ENCODE results near the gene PLCZ1. TPM values are rescaled to one million over a fixed set of nuclear protein-coding genes. Genes with fewer than 3 reads are reported as not detected.
A peak's percentile ranks its signal among the peaks of the same experiment; 100 is the strongest.

PLCZ1 gene
- total and polyA plus RNA-seq, 5 donors from 2014 or later = not detected

DNA sequence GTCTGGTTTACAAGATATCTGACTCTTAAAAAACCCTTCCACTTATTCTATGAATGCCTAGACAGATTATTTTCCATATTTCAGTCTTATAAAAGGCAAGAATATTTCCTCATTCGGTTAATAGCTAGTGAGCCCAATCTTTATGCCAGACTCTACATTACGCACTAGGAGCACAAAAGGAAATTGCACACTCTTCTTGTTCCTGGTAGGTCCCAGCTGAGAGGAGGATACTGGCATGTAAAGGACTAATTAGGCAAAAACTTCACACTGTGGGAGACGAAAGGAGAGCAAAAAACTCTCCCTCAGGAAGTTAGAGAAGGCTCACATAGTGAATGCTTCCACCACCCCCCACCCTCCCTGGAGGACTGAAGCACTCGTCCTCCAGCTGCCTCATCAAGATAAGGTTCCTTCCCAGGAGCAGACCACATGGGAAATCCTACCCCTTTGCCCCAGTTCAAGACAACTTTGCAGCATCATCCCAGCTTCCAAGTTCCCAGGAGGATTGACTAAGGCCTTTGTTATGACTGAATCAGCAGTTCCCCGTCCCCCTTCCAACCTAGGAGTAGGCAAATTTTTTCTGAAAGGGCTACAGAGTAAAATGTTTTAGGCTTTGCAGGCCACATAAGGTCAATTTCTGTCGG lies 14.6 kb upstream of the PLCZ1 start:
- Mint-ChIP-seq H3K27me3 (no peaks in the 10 kb centered on the region), H3K4me1 (no peaks in the 10 kb centered on the region), H3K36me3 (no peaks in the 10 kb centered on the region), H3K9me3 (peaks cover 0 to 7% (median 3%) of the 10 kb centered on the region in 7 donors), H3K4me3 (no peak overlapping the region), H3K27ac (no peak overlapping the region)
- Histone ChIP-seq H3K27ac (ENCODE audit: insufficient read depth, low read length, poor library complexity, severe bottlenecking) (no peak overlapping the region), H3K27me3 (ENCODE audit: control insufficient read depth, insufficient read depth, low read length) (no peaks in the 10 kb centered on the region), H3K4me3 (ENCODE audit: low read depth, low read length) (no peak overlapping the region), H3K4me1 (ENCODE audit: control insufficient read depth, insufficient read depth, low read length, poor library complexity, severe bottlenecking) (no peaks in the 10 kb centered on the region), H3K36me3 (ENCODE audit: control insufficient read depth, insufficient read depth, low read length) (no peaks in the 10 kb centered on the region), H3K9me3 (ENCODE audit: control insufficient read depth in 2 of 2, low read length in 2 of 2) (no peaks in the 10 kb centered on the region)
- DNase-seq (no peak), ATAC-seq (ENCODE audit: low read depth in 2 of 2) (no peak)

DNA sequence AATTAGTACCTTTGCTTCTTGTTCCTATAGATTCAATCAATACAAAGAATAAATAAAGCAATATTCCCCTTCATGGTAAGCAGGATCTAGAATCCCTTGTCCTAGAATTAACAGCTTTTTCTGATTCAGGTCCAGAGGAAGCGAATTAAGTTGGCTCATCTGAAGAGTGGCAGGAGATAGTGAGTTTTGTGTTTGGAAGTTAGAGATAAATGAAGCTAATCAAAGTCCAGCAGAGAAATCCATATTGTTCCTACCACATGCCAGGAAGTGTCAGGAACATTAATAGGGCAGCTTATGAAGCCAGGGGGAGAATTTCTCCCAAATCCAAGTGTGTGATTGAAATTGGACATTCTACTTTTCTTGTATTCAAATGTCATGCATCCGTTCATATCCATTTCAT lies 14.1 kb upstream of the PLCZ1 start:
- no peaks in the 10 kb centered on the region for H3K4me1 Mint-ChIP-seq
- H3K9me3 Mint-ChIP-seq = peaks cover 0 to 12% (median 3%) of the 10 kb centered on the region in 7 donors
- H3K27me3 Mint-ChIP-seq = no peaks in the 10 kb centered on the region
- Histone ChIP-seq H3K27me3 (ENCODE audit: control insufficient read depth, insufficient read depth, low read length) (no peaks in the 10 kb centered on the region), H3K9me3 (ENCODE audit: control insufficient read depth in 2 of 2, low read length in 2 of 2) (no peaks in the 10 kb centered on the region), H3K4me1 (ENCODE audit: control insufficient read depth, insufficient read depth, low read length, poor library complexity, severe bottlenecking) (no peaks in the 10 kb centered on the region), H3K4me3 (ENCODE audit: low read depth, low read length) (no peak overlapping the region), H3K27ac (ENCODE audit: insufficient read depth, low read length, poor library complexity, severe bottlenecking) (no peak overlapping the region), H3K36me3 (ENCODE audit: control insufficient read depth, insufficient read depth, low read length) (no peaks in the 10 kb centered on the region)
- no peak for DNase-seq
- ATAC-seq (ENCODE audit: low read depth in 2 of 2) = no peak
- H3K27ac Mint-ChIP-seq = no peak overlapping the region
- H3K36me3 Mint-ChIP-seq = no peaks in the 10 kb centered on the region
- H3K4me3 Mint-ChIP-seq = no peak overlapping the region

DNA sequence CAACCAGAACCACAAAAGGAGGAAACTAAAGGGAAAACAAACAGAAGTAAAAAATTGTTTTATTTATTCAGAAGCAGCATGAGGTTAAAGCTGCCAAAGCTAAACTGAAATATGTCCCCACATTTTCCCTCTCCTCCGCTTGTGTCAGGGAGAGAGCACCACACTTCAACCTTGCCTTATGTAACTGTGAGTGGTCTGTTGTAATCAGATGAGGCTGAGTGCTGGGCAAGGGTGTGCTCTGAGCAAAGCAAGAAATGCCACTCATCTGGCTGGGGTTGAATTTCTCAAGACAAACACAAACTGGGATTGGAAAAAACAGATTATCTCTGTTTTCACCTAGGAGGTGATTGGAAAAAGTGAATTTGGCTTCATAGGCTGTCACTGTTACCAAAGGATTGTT lies 12.3 kb upstream of the PLCZ1 start:
- Mint-ChIP-seq H3K36me3 (no peaks in the 10 kb centered on the region), H3K4me3 (no peak overlapping the region), H3K9me3 (peaks cover 0 to 11% (median 3%) of the 10 kb centered on the region in 7 donors), H3K27ac (no peak overlapping the region), H3K27me3 (no peaks in the 10 kb centered on the region), H3K4me1 (no peaks in the 10 kb centered on the region)
- no peaks in the 10 kb centered on the region for H3K9me3 ChIP-seq (ENCODE audit: control insufficient read depth in 2 of 2, low read length in 2 of 2)
- no peaks in the 10 kb centered on the region for H3K36me3 ChIP-seq (ENCODE audit: control insufficient read depth, insufficient read depth, low read length)
- no peak overlapping the region for H3K4me3 ChIP-seq (ENCODE audit: low read depth, low read length)
- H3K27ac ChIP-seq (ENCODE audit: insufficient read depth, low read length, poor library complexity, severe bottlenecking) = no peak overlapping the region
- DNase-seq = no peak
- no peaks in the 10 kb centered on the region for H3K27me3 ChIP-seq (ENCODE audit: control insufficient read depth, insufficient read depth, low read length)
- ATAC-seq (ENCODE audit: low read depth in 2 of 2) = no peak
- no peaks in the 10 kb centered on the region for H3K4me1 ChIP-seq (ENCODE audit: control insufficient read depth, insufficient read depth, low read length, poor library complexity, severe bottlenecking)

- Mint-ChIP-seq H3K9me3 (peaks cover 0 to 10% (median 8%) of the 10 kb centered on the region in 7 donors), H3K27ac (no peak overlapping the region), H3K4me3 (no peak overlapping the region), H3K27me3 (no peaks in the 10 kb centered on the region), H3K36me3 (no peaks in the 10 kb centered on the region), H3K4me1 (no peaks in the 10 kb centered on the region)
- H3K4me1 ChIP-seq (ENCODE audit: control insufficient read depth, insufficient read depth, low read length, poor library complexity, severe bottlenecking) = no peaks in the 10 kb centered on the region
- H3K27ac ChIP-seq (ENCODE audit: insufficient read depth, low read length, poor library complexity, severe bottlenecking) = no peak overlapping the region
- no peaks in the 10 kb centered on the region for H3K36me3 ChIP-seq (ENCODE audit: control insufficient read depth, insufficient read depth, low read length)
- ATAC-seq (ENCODE audit: low read depth in 2 of 2) (no peak), DNase-seq (no peak)
- H3K4me3 ChIP-seq (ENCODE audit: low read depth, low read length) = no peak overlapping the region
- H3K27me3 ChIP-seq (ENCODE audit: control insufficient read depth, insufficient read depth, low read length) = no peaks in the 10 kb centered on the region
- no peaks in the 10 kb centered on the region for H3K9me3 ChIP-seq (ENCODE audit: control insufficient read depth in 2 of 2, low read length in 2 of 2)
Observed at GRCh38 chr12:18749386-18749957, 11.7 kb upstream of the PLCZ1 start.

- Histone ChIP-seq H3K27ac (ENCODE audit: insufficient read depth, low read length, poor library complexity, severe bottlenecking) (no peak overlapping the region), H3K9me3 (ENCODE audit: control insufficient read depth in 2 of 2, low read length in 2 of 2) (no peaks in the 10 kb centered on the region), H3K4me1 (ENCODE audit: control insufficient read depth, insufficient read depth, low read length, poor library complexity, severe bottlenecking) (no peaks in the 10 kb centered on the region), H3K27me3 (ENCODE audit: control insufficient read depth, insufficient read depth, low read length) (no peaks in the 10 kb centered on the region), H3K4me3 (ENCODE audit: low read depth, low read length) (no peak overlapping the region), H3K36me3 (ENCODE audit: control insufficient read depth, insufficient read depth, low read length) (no peaks in the 10 kb centered on the region)
- Mint-ChIP-seq H3K9me3 (peaks cover 0 to 23% (median 6%) of the 10 kb centered on the region in 7 donors), H3K36me3 (no peaks in the 10 kb centered on the region), H3K4me3 (no peak overlapping the region), H3K4me1 (no peaks in the 10 kb centered on the region), H3K27ac (no peak overlapping the region), H3K27me3 (no peaks in the 10 kb centered on the region)
- DNase-seq (no peak), ATAC-seq (ENCODE audit: low read depth in 2 of 2) (no peak)
Observed at GRCh38 chr12:18747895-18748294, 10.1 kb upstream of the PLCZ1 start.

DNA sequence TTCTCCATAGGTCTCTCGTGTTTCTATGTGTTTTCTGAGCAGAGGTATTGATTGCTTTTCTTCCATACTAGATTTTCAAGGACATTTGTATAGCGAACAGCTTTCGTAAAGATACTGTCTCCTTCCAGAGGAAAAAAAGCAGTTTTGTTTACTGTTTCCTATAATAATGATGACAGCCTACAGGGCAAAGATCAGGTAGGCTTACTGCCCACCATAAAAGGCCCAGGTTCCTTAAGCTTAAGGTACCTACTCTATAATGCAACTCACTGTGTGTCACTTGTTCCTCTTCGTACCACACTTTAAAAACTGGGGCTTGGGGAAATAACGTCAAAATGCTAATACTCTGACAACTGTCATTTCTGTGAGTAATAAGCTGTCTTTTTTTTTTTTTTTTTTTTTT lies 6.7 kb downstream of the PLCZ1 start:
- no peaks in the 10 kb centered on the region for H3K36me3 Mint-ChIP-seq
- H3K27me3 Mint-ChIP-seq = no peaks in the 10 kb centered on the region
- Histone ChIP-seq H3K9me3 (ENCODE audit: control insufficient read depth in 2 of 2, low read length in 2 of 2) (no peaks in the 10 kb centered on the region), H3K27ac (ENCODE audit: insufficient read depth, low read length, poor library complexity, severe bottlenecking) (no peak overlapping the region), H3K4me3 (ENCODE audit: low read depth, low read length) (no peak overlapping the region), H3K27me3 (ENCODE audit: control insufficient read depth, insufficient read depth, low read length) (no peaks in the 10 kb centered on the region), H3K36me3 (ENCODE audit: control insufficient read depth, insufficient read depth, low read length) (no peaks in the 10 kb centered on the region), H3K4me1 (ENCODE audit: control insufficient read depth, insufficient read depth, low read length, poor library complexity, severe bottlenecking) (no peaks in the 10 kb centered on the region)
- H3K9me3 Mint-ChIP-seq = peaks cover 3 to 30% (median 7%) of the 10 kb centered on the region in 7 donors
- H3K27ac Mint-ChIP-seq = no peak overlapping the region
- no peak for ATAC-seq (ENCODE audit: low read depth in 2 of 2)
- no peaks in the 10 kb centered on the region for H3K4me1 Mint-ChIP-seq
- no peak overlapping the region for H3K4me3 Mint-ChIP-seq
- no peak for DNase-seq

- DNase-seq = no peak
- H3K9me3 Mint-ChIP-seq = peaks cover 0 to 15% (median 6%) of the 10 kb centered on the region in 7 donors
- no peaks in the 10 kb centered on the region for H3K36me3 Mint-ChIP-seq
- H3K4me3 ChIP-seq (ENCODE audit: low read depth, low read length) = no peak overlapping the region
- peak overlapping the region in 1 of 3 donors; percentile 29 for H3K27ac Mint-ChIP-seq
- H3K4me3 Mint-ChIP-seq = no peak overlapping the region
- H3K36me3 ChIP-seq (ENCODE audit: control insufficient read depth, insufficient read depth, low read length) = no peaks in the 10 kb centered on the region
- H3K4me1 ChIP-seq (ENCODE audit: control insufficient read depth, insufficient read depth, low read length, poor library complexity, severe bottlenecking) = no peaks in the 10 kb centered on the region
- no peak overlapping the region for H3K27ac ChIP-seq (ENCODE audit: insufficient read depth, low read length, poor library complexity, severe bottlenecking)
- H3K27me3 ChIP-seq (ENCODE audit: control insufficient read depth, insufficient read depth, low read length) = no peaks in the 10 kb centered on the region
- H3K9me3 ChIP-seq (ENCODE audit: control insufficient read depth in 2 of 2, low read length in 2 of 2) = no peaks in the 10 kb centered on the region
- ATAC-seq (ENCODE audit: low read depth in 2 of 2) = no peak
- no peaks in the 10 kb centered on the region for H3K4me1 Mint-ChIP-seq
- H3K27me3 Mint-ChIP-seq = no peaks in the 10 kb centered on the region
Observed at GRCh38 chr12:18723752-18724151, 14.1 kb downstream of the PLCZ1 start.

GRCh38 chr12:18721452-18721851 lies 16.4 kb downstream of the PLCZ1 start:
- H3K27ac ChIP-seq (ENCODE audit: insufficient read depth, low read length, poor library complexity, severe bottlenecking) = no peak overlapping the region
- Mint-ChIP-seq H3K4me3 (no peak overlapping the region), H3K27me3 (no peaks in the 10 kb centered on the region), H3K27ac (no peak overlapping the region), H3K9me3 (peaks cover 0 to 10% (median 6%) of the 10 kb centered on the region in 7 donors), H3K4me1 (no peaks in the 10 kb centered on the region), H3K36me3 (no peaks in the 10 kb centered on the region)
- ATAC-seq (ENCODE audit: low read depth in 2 of 2) = no peak
- no peaks in the 10 kb centered on the region for H3K4me1 ChIP-seq (ENCODE audit: control insufficient read depth, insufficient read depth, low read length, poor library complexity, severe bottlenecking)
- H3K36me3 ChIP-seq (ENCODE audit: control insufficient read depth, insufficient read depth, low read length) = no peaks in the 10 kb centered on the region
- H3K27me3 ChIP-seq (ENCODE audit: control insufficient read depth, insufficient read depth, low read length) = no peaks in the 10 kb centered on the region
- no peak for DNase-seq
- no peak overlapping the region for H3K4me3 ChIP-seq (ENCODE audit: low read depth, low read length)
- no peaks in the 10 kb centered on the region for H3K9me3 ChIP-seq (ENCODE audit: control insufficient read depth in 2 of 2, low read length in 2 of 2)

Measured in CD4-positive, CD25-positive, alpha-beta regulatory T cell (primary cell).